ENCODE results near the gene GOLPH3L.

The GOLPH3L gene

DNA sequence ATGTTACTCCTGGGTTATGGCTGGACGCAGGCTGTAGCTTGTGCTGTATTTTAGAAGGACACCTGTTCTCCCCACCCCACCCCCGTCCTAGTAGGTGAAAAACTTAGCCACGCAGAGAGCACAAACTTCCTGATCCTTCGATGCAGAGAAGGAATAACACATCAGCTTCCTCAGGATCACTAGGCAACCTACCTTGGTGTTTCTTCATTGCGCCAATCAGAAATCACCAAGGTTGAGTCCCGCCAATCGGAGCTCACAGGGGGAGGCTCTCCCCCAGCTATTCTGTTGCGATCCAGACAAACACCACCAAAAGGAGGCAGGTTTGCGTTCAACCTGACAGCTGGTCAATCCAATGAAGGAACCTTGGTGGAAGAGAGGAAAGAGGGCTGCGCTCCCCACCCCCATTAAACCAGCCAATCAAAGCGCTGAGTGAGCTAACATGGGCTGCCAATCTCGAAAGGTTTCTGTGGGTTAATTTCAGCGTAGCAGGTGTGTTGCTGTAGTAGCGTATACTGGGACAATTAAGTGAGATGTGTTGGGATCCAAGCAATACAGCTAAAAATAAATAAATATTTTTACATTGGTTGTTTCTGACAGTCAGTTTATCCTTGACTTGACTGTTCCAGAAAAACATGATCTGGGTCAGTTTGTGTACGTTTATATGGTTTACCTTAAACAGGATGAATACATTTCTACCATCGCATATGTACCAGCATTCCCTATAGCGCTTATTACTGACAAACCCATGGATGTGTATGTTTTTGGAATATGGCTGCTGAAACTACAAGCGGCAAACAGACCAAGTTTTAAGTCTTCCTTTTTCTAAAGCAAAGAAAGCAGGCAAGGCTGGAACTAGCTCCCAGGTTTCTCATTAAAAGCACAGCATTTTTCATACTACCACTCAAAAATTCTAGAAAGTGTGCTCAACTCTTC lies at the start of gene GOLPH3L:
GOLPH3L (minus strand) TSS at position 160 of the 933 bp plus-strand sequence. CDS start 2,316 bp downstream, outside the sequence.
- TF ChIP-seq ZC3H10 (CRISPR knock-in tag; IDR thresholded peaks at IDR 0.05) (no peak), SNAI2 (CRISPR knock-in tag; IDR thresholded peaks at IDR 0.05) (no peak), RARB (CRISPR knock-in tag; IDR thresholded peaks at IDR 0.05) (no peak), ISL1 (CRISPR knock-in tag; IDR thresholded peaks at IDR 0.05) (no peak), PPARA (CRISPR knock-in tag; IDR thresholded peaks at IDR 0.05; ENCODE audit: borderline replicate concordance) (no peak), OSR1 (CRISPR knock-in tag; IDR thresholded peaks at IDR 0.05) (no peak), ZNF8 (CRISPR knock-in tag; IDR thresholded peaks at IDR 0.05) (no peak), BACH2 (CRISPR knock-in tag; IDR thresholded peaks at IDR 0.05; ENCODE audit: borderline replicate concordance) (no peak), ZFP3 (CRISPR knock-in tag; IDR thresholded peaks at IDR 0.05) (no peak), ARNTL (CRISPR knock-in tag; IDR thresholded peaks at IDR 0.05; ENCODE audit: borderline replicate concordance, low read depth) (no peak), TCF4 (CRISPR knock-in tag; IDR thresholded peaks at IDR 0.05; ENCODE audit: borderline replicate concordance) (no peak), GLIS3 (CRISPR knock-in tag; IDR thresholded peaks at IDR 0.05) (no peak), ZFP30 (CRISPR knock-in tag; IDR thresholded peaks at IDR 0.05) (no peak), ZNF565 (CRISPR knock-in tag; conservative IDR thresholded peaks at IDR 0.05; ENCODE audit: low read depth) (no peak), ESRRG (CRISPR knock-in tag; IDR thresholded peaks at IDR 0.05) (no peak)
- TF ChIP-seq, protein P1, sequence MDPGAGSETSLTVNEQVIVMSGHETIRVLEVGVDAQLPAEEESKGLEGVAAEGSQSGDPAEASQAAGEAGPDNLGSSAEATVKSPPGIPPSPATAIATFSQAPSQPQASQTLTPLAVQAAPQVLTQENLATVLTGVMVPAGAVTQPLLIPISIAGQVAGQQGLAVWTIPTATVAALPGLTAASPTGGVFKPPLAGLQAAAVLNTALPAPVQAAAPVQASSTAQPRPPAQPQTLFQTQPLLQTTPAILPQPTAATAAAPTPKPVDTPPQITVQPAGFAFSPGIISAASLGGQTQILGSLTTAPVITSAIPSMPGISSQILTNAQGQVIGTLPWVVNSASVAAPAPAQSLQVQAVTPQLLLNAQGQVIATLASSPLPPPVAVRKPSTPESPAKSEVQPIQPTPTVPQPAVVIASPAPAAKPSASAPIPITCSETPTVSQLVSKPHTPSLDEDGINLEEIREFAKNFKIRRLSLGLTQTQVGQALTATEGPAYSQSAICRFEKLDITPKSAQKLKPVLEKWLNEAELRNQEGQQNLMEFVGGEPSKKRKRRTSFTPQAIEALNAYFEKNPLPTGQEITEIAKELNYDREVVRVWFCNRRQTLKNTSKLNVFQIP (CRISPR knock-in tag; IDR thresholded peaks at IDR 0.05; ENCODE audit: borderline replicate concordance, low read depth): no peak
- TF ChIP-seq, protein P2, sequence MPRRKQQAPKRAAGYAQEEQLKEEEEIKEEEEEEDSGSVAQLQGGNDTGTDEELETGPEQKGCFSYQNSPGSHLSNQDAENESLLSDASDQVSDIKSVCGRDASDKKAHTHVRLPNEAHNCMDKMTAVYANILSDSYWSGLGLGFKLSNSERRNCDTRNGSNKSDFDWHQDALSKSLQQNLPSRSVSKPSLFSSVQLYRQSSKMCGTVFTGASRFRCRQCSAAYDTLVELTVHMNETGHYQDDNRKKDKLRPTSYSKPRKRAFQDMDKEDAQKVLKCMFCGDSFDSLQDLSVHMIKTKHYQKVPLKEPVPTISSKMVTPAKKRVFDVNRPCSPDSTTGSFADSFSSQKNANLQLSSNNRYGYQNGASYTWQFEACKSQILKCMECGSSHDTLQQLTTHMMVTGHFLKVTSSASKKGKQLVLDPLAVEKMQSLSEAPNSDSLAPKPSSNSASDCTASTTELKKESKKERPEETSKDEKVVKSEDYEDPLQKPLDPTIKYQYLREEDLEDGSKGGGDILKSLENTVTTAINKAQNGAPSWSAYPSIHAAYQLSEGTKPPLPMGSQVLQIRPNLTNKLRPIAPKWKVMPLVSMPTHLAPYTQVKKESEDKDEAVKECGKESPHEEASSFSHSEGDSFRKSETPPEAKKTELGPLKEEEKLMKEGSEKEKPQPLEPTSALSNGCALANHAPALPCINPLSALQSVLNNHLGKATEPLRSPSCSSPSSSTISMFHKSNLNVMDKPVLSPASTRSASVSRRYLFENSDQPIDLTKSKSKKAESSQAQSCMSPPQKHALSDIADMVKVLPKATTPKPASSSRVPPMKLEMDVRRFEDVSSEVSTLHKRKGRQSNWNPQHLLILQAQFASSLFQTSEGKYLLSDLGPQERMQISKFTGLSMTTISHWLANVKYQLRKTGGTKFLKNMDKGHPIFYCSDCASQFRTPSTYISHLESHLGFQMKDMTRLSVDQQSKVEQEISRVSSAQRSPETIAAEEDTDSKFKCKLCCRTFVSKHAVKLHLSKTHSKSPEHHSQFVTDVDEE (CRISPR knock-in tag; IDR thresholded peaks at IDR 0.05): no peak
- TF ChIP-seq, protein P3, sequence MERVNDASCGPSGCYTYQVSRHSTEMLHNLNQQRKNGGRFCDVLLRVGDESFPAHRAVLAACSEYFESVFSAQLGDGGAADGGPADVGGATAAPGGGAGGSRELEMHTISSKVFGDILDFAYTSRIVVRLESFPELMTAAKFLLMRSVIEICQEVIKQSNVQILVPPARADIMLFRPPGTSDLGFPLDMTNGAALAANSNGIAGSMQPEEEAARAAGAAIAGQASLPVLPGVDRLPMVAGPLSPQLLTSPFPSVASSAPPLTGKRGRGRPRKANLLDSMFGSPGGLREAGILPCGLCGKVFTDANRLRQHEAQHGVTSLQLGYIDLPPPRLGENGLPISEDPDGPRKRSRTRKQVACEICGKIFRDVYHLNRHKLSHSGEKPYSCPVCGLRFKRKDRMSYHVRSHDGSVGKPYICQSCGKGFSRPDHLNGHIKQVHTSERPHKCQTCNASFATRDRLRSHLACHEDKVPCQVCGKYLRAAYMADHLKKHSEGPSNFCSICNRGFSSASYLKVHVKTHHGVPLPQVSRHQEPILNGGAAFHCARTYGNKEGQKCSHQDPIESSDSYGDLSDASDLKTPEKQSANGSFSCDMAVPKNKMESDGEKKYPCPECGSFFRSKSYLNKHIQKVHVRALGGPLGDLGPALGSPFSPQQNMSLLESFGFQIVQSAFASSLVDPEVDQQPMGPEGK (CRISPR knock-in tag; IDR thresholded peaks at IDR 0.05; ENCODE audit: borderline replicate concordance): no peak
- ATAC-seq: peak; percentile 100

DNA sequence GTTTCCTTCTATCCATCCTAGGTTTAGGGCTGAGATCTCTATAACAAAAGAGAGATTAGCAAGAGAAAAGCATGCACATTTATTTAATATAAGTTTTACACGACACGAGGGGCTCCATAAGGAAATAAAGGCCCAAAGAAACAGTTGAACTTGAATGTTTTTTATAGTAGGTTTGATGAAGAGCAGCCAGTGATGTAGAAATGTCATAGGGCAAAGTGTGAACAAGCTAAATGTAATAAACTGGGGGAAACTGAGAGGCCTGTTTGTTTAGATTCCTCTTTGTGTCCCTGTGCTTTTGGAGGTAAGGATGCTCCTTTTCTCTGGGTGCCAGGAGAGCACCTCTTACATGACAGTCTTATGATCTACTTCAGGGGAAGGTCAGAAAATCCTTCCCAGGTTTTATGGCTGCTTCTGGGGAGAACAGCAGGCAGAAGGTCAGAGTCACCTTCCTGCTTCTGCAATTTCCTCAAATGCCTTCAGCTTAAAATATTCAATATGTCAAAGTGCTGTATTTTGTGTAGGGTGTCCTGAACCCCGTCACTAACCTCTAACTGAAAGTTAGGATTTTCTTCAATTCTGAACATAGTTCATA lies 33.3 kb upstream of the GOLPH3L start:
- TF ChIP-seq ZNF70 (CRISPR knock-in tag; IDR thresholded peaks at IDR 0.05) (no peak), ESRRG (CRISPR knock-in tag; IDR thresholded peaks at IDR 0.05) (no peak), OSR1 (CRISPR knock-in tag; IDR thresholded peaks at IDR 0.05) (no peak), CSDC2 (CRISPR knock-in tag; IDR thresholded peaks at IDR 0.05) (no peak), GLIS3 (CRISPR knock-in tag; IDR thresholded peaks at IDR 0.05) (no peak), TOX (CRISPR knock-in tag; IDR thresholded peaks at IDR 0.05; ENCODE audit: borderline replicate concordance) (no peak), RARB (CRISPR knock-in tag; IDR thresholded peaks at IDR 0.05) (no peak), ISL1 (CRISPR knock-in tag; IDR thresholded peaks at IDR 0.05) (no peak), PPARA (CRISPR knock-in tag; IDR thresholded peaks at IDR 0.05; ENCODE audit: borderline replicate concordance) (no peak), ZNF565 (CRISPR knock-in tag; conservative IDR thresholded peaks at IDR 0.05; ENCODE audit: low read depth) (no peak), ZC3H10 (CRISPR knock-in tag; IDR thresholded peaks at IDR 0.05) (no peak), ARNTL (CRISPR knock-in tag; IDR thresholded peaks at IDR 0.05; ENCODE audit: borderline replicate concordance, low read depth) (no peak)
- TF ChIP-seq, protein P3 (CRISPR knock-in tag; IDR thresholded peaks at IDR 0.05; ENCODE audit: borderline replicate concordance): no peak
- TF ChIP-seq, protein P4, sequence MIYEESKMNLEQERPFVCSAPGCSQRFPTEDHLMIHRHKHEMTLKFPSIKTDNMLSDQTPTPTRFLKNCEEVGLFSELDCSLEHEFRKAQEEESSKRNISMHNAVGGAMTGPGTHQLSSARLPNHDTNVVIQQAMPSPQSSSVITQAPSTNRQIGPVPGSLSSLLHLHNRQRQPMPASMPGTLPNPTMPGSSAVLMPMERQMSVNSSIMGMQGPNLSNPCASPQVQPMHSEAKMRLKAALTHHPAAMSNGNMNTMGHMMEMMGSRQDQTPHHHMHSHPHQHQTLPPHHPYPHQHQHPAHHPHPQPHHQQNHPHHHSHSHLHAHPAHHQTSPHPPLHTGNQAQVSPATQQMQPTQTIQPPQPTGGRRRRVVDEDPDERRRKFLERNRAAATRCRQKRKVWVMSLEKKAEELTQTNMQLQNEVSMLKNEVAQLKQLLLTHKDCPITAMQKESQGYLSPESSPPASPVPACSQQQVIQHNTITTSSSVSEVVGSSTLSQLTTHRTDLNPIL (CRISPR knock-in tag; IDR thresholded peaks at IDR 0.05; ENCODE audit: low read depth): no peak
- TF ChIP-seq, protein P1 (CRISPR knock-in tag; IDR thresholded peaks at IDR 0.05; ENCODE audit: borderline replicate concordance, low read depth): no peak
- ATAC-seq: no peak

All from SK-N-SH treated with all-trans-retinoic acid at 6 μM for 48 hours (cell line).